ENCODE measurements around the gene PLAC1. TPM values are rescaled to one million over a fixed set of nuclear protein-coding genes. Genes with fewer than 3 reads are reported as not detected.

The PLAC1 gene
- total RNA-seq, 1 experiment from 2014 or later = 0.91 TPM

GRCh38 chrX:134558133-134558532 lies 100.1 kb downstream of the PLAC1 start:
- CTCF ChIA-PET = interaction anchor here (0.7 kb wide), 1 partner anchor 553 kb away, joined by 3 read pairs; no protein-coding TSS in a partner anchor
- DNase-seq (ENCODE audit: unreplicated experiment) = no peak
- Mint-ChIP-seq H3K9me3 (ENCODE audit: unreplicated experiment) (peaks cover 9% of the 10 kb centered on the region), H3K27me3 (ENCODE audit: insufficient read depth, unreplicated experiment) (peaks cover 75% of the 10 kb centered on the region), H3K27ac (ENCODE audit: low read depth, unreplicated experiment) (no peak overlapping the region), H3K4me3 (ENCODE audit: unreplicated experiment) (no peak overlapping the region), H3K4me1 (ENCODE audit: insufficient read depth, unreplicated experiment) (peaks cover 5% of the 10 kb centered on the region), H3K36me3 (ENCODE audit: insufficient read depth, unreplicated experiment) (no peaks in the 10 kb centered on the region)
- intact Hi-C loops (cut with micrococcal nuclease) = no loop called here
- BruUV-seq (replicated peaks) = no TSS peak
- POLR2A ChIA-PET = interaction anchor here (0.9 kb wide), 1 partner anchor 13 kb away, joined by 3 read pairs; no protein-coding TSS in a partner anchor
- no peak for TF ChIP-seq CTCF (IDR thresholded peaks at IDR 0.05; ENCODE audit: unreplicated experiment)

GRCh38 chrX:134554291-134554690 lies 104.0 kb downstream of the PLAC1 start:
- intact Hi-C loops (cut with micrococcal nuclease) = no loop called here
- no peak overlapping the region for H3K27ac Mint-ChIP-seq (ENCODE audit: low read depth, unreplicated experiment)
- no TSS peak for BruUV-seq (replicated peaks)
- ChIA-PET POLR2A (interaction anchor here (0.7 kb wide), 1 partner anchor 498 kb away, joined by 3 read pairs; the partner anchor contains the start of gene RTL8A), CTCF (interaction anchor here (0.6 to 1.1 kb wide), 2 partner anchors 13 to 199 kb away, joined by 3 read pairs; no protein-coding TSS in a partner anchor)
- H3K9me3 Mint-ChIP-seq (ENCODE audit: unreplicated experiment) = no peaks in the 10 kb centered on the region
- H3K27me3 Mint-ChIP-seq (ENCODE audit: insufficient read depth, unreplicated experiment) = peaks cover 42% of the 10 kb centered on the region
- H3K4me1 Mint-ChIP-seq (ENCODE audit: insufficient read depth, unreplicated experiment) = peaks cover 5% of the 10 kb centered on the region
- DNase-seq (ENCODE audit: unreplicated experiment) = no peak
- no peak overlapping the region for H3K4me3 Mint-ChIP-seq (ENCODE audit: unreplicated experiment)
- TF ChIP-seq CTCF (IDR thresholded peaks at IDR 0.05; ENCODE audit: unreplicated experiment) = no peak
- H3K36me3 Mint-ChIP-seq (ENCODE audit: insufficient read depth, unreplicated experiment) = no peaks in the 10 kb centered on the region

- DNase-seq (ENCODE audit: unreplicated experiment) = no peak
- Mint-ChIP-seq H3K4me3 (ENCODE audit: unreplicated experiment) (no peak overlapping the region), H3K9me3 (ENCODE audit: unreplicated experiment) (no peaks in the 10 kb centered on the region), H3K27ac (ENCODE audit: low read depth, unreplicated experiment) (no peak overlapping the region), H3K4me1 (ENCODE audit: insufficient read depth, unreplicated experiment) (peaks cover 13% of the 10 kb centered on the region), H3K27me3 (ENCODE audit: insufficient read depth, unreplicated experiment) (peaks cover 43% of the 10 kb centered on the region), H3K36me3 (ENCODE audit: insufficient read depth, unreplicated experiment) (peaks cover 5% of the 10 kb centered on the region)
- intact Hi-C loops (cut with micrococcal nuclease) = no loop called here
- BruUV-seq (replicated peaks) = no TSS peak
- ChIA-PET CTCF (interaction anchor here (1.7 kb wide), 1 partner anchor 10 kb away, joined by 5 read pairs; no protein-coding TSS in a partner anchor), POLR2A (interaction anchor here (0.8 to 2.8 kb wide), 4 partner anchors 9 to 133 kb away, joined by 3 to 7 read pairs (median 6); no protein-coding TSS in a partner anchor)
- TF ChIP-seq CTCF (IDR thresholded peaks at IDR 0.05; ENCODE audit: unreplicated experiment) = no peak
These were observed 105.9 kb downstream of the PLAC1 start for GRCh38 chrX:134552351-134552750.

GRCh38 chrX:134551376-134552048 lies 106.8 kb downstream of the PLAC1 start:
- no peak overlapping the region for H3K4me3 Mint-ChIP-seq (ENCODE audit: unreplicated experiment)
- intact Hi-C loops (cut with micrococcal nuclease) = no loop called here
- CTCF ChIA-PET = interaction anchor here (1.7 kb wide), 1 partner anchor 9 kb away, joined by 5 read pairs; no protein-coding TSS in a partner anchor
- peaks cover 43% of the 10 kb centered on the region for H3K27me3 Mint-ChIP-seq (ENCODE audit: insufficient read depth, unreplicated experiment)
- H3K27ac Mint-ChIP-seq (ENCODE audit: low read depth, unreplicated experiment) = no peak overlapping the region
- no peak for TF ChIP-seq CTCF (IDR thresholded peaks at IDR 0.05; ENCODE audit: unreplicated experiment)
- no peaks in the 10 kb centered on the region for H3K9me3 Mint-ChIP-seq (ENCODE audit: unreplicated experiment)
- BruUV-seq (replicated peaks) = no TSS peak
- H3K36me3 Mint-ChIP-seq (ENCODE audit: insufficient read depth, unreplicated experiment) = peaks cover 5% of the 10 kb centered on the region
- no peak for DNase-seq (ENCODE audit: unreplicated experiment)
- peaks cover 13% of the 10 kb centered on the region for H3K4me1 Mint-ChIP-seq (ENCODE audit: insufficient read depth, unreplicated experiment)
- POLR2A ChIA-PET = interaction anchor here (0.8 to 2.8 kb wide), 3 partner anchors 9 to 133 kb away, joined by 4 to 7 read pairs (median 7); no protein-coding TSS in a partner anchor

Data from MCF 10A (cell line).